Measurements from ENCODE around the gene PANK2. TPM values are rescaled to one million over a fixed set of nuclear protein-coding genes. Genes with fewer than 3 reads are reported as not detected.

The PANK2 gene
- total RNA-seq, 4 donors from 2014 or later, result 26.6 to 40.9 (median 27.4) TPM

- no peak overlapping the region for H3K27ac ChIP-seq
- H3K4me1 ChIP-seq, result peaks cover 4% of the 10 kb centered on the region
- no peak for DNase-seq (ENCODE audit: low spot score in 2 of 2)
- H3K4me3 ChIP-seq, result no peak overlapping the region
- no peaks in the 10 kb centered on the region for H3K9me3 ChIP-seq
- no peaks in the 10 kb centered on the region for H3K27me3 ChIP-seq
- TF ChIP-seq EP300 (IDR thresholded peaks at IDR 0.05) (no peak), CTCF (IDR thresholded peaks at IDR 0.05) (no peak), POLR2A (IDR thresholded peaks at IDR 0.05) (no peak), POLR2AphosphoS5 (IDR thresholded peaks at IDR 0.05) (no peak)
- H3K36me3 ChIP-seq, result peaks cover 83% of the 10 kb centered on the region
- WGBS, result 94% methylated on average over 10 of the region's 14 CpGs
Observed at GRCh38 chr20:3865152-3865886, 23.9 kb upstream of the PANK2 start.

GRCh38 chr20:3865887-3866407 is 23.2 kb upstream of the PANK2 start:
- no peak for DNase-seq (ENCODE audit: low spot score in 2 of 2)
- Histone ChIP-seq H3K27me3 (no peaks in the 10 kb centered on the region), H3K36me3 (peaks cover 77% of the 10 kb centered on the region), H3K4me3 (no peak overlapping the region), H3K27ac (no peak overlapping the region), H3K4me1 (peaks cover 4% of the 10 kb centered on the region), H3K9me3 (no peaks in the 10 kb centered on the region)
- WGBS, result 91% methylated on average over 6 of the region's 14 CpGs
- TF ChIP-seq EP300 (IDR thresholded peaks at IDR 0.05), result no peak
- no peak for TF ChIP-seq POLR2A (IDR thresholded peaks at IDR 0.05)
- TF ChIP-seq CTCF (IDR thresholded peaks at IDR 0.05), result no peak
- TF ChIP-seq POLR2AphosphoS5 (IDR thresholded peaks at IDR 0.05), result no peak

- Histone ChIP-seq H3K4me1 (peaks cover 4% of the 10 kb centered on the region), H3K4me3 (no peak overlapping the region), H3K27ac (no peak overlapping the region), H3K36me3 (peaks cover 75% of the 10 kb centered on the region), H3K9me3 (no peaks in the 10 kb centered on the region), H3K27me3 (no peaks in the 10 kb centered on the region)
- WGBS, result 80% methylated on average over 1 of the region's 3 CpGs
- TF ChIP-seq CTCF (IDR thresholded peaks at IDR 0.05), result no peak
- TF ChIP-seq EP300 (IDR thresholded peaks at IDR 0.05), result no peak
- no peak for TF ChIP-seq POLR2AphosphoS5 (IDR thresholded peaks at IDR 0.05)
- no peak for TF ChIP-seq POLR2A (IDR thresholded peaks at IDR 0.05)
- no peak for DNase-seq (ENCODE audit: low spot score in 2 of 2)
Observed at GRCh38 chr20:3866464-3866863, 22.7 kb upstream of the PANK2 start.

GRCh38 chr20:3867802-3868201 is 21.4 kb upstream of the PANK2 start:
- H3K4me3 ChIP-seq, result no peak overlapping the region
- no peak for DNase-seq (ENCODE audit: low spot score in 2 of 2)
- TF ChIP-seq EP300 (IDR thresholded peaks at IDR 0.05), result no peak
- no peak for TF ChIP-seq POLR2A (IDR thresholded peaks at IDR 0.05)
- TF ChIP-seq CTCF (IDR thresholded peaks at IDR 0.05), result no peak
- no peak for TF ChIP-seq POLR2AphosphoS5 (IDR thresholded peaks at IDR 0.05)
- peaks cover 4% of the 10 kb centered on the region for H3K4me1 ChIP-seq
- peaks cover 70% of the 10 kb centered on the region for H3K36me3 ChIP-seq
- H3K27me3 ChIP-seq, result no peaks in the 10 kb centered on the region
- H3K9me3 ChIP-seq, result no peaks in the 10 kb centered on the region
- no peak overlapping the region for H3K27ac ChIP-seq
- 53% methylated on average over 2 of the region's 2 CpGs for WGBS

- Histone ChIP-seq H3K36me3 (peaks cover 62% of the 10 kb centered on the region), H3K27ac (no peak overlapping the region), H3K27me3 (no peaks in the 10 kb centered on the region), H3K4me1 (peaks cover 6% of the 10 kb centered on the region), H3K4me3 (no peak overlapping the region), H3K9me3 (no peaks in the 10 kb centered on the region)
- DNase-seq (ENCODE audit: low spot score in 2 of 2), result no peak
- TF ChIP-seq POLR2AphosphoS5 (IDR thresholded peaks at IDR 0.05), result no peak
- TF ChIP-seq EP300 (IDR thresholded peaks at IDR 0.05), result no peak
- no peak for TF ChIP-seq POLR2A (IDR thresholded peaks at IDR 0.05)
- 76% methylated on average over 9 of the region's 10 CpGs for WGBS
Observed at GRCh38 chr20:3869839-3870634, 19.1 kb upstream of the PANK2 start.

Measured in suprapubic skin (tissue), 4 donors.